NCI-H2227 treated with DMSO at 0.1 percent for 48 hours (cell line): ENCODE data around the gene ATOH7.
"Not testable (repeated sequence)": the region's sequence is repeated elsewhere in the genome, so short reads cannot be mapped to it uniquely, and the experiment has no call there.

Experiments
- DNase-seq: peaks from one replicate; lab custom pipeline; 2025; lab: John Stamatoyannopoulos, UW

ATOH7 gene

DNA sequence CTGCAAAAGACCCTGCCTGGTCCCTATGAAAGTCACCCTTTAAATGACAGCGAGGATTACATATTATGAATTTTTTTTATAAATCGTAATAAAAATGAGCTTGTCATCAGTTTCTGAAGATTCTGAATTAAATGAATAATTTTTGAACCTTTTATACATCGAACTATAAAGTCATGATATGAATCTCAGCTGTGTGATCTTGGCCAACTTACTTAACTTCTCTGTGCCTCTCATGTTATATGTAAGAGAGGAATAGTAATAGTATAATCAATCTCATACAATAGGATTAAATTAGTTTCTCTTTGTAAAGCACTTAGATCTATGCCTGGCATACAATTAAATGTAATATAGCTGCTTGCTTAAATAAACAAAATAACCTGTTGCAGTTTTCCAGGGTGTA lies 5.3 kb upstream of the ATOH7 start:
- no peak for DNase-seq

- DNase-seq: no peak
These were observed 3.7 kb upstream of the ATOH7 start for GRCh38 chr10:68235581-68235980.

- no peak for DNase-seq
These were observed 3.2 kb upstream of the ATOH7 start for GRCh38 chr10:68235111-68235510.

DNA sequence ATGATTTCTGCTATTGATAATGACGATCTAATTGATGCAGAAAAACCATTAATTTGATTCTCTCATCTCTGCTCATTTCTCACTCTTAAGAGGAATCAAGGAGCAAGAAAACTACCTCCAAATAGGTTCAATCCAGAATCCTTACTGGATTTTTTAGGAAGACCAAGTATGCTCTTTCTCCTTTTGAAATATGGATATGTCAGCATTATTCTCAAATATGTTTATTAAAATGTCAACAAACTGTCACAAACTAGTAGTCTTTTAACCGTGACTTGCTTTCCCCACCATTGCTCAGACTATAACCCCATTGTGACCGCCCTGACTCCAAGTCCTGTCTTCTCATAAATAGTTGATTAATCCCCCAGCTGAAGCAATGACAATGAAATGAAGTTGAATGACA lies 1.1 kb upstream of the ATOH7 start:
- DNase-seq: no peak

GRCh38 chr10:68231106-68231816 lies 652 bp downstream of the ATOH7 start:
- DNase-seq: peak; percentile 74

GRCh38 chr10:68230268-68230667 lies 1.6 kb downstream of the ATOH7 start:
- no peak for DNase-seq

DNA sequence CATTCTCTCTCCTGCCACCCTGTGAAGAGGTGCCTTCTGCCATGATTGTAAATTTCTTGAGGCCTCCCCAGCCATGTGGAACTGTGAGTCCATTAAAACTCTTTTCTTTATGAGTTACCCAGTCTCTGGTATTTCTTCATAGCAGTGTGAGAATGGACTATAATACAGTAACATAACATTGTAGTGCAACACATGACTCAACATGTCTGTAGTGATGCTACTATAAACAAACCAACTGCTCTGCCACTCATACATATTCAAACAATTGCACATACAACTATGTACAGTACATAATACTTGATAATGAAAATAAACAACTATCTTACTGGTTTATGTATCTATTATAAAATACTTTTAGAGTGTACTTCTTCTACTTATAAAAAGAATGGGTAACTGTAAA lies 7.1 kb downstream of the ATOH7 start:
- no peak for DNase-seq

- DNase-seq: no peak
These were observed 8.3 kb downstream of the ATOH7 start for GRCh38 chr10:68223535-68224165.

DNA sequence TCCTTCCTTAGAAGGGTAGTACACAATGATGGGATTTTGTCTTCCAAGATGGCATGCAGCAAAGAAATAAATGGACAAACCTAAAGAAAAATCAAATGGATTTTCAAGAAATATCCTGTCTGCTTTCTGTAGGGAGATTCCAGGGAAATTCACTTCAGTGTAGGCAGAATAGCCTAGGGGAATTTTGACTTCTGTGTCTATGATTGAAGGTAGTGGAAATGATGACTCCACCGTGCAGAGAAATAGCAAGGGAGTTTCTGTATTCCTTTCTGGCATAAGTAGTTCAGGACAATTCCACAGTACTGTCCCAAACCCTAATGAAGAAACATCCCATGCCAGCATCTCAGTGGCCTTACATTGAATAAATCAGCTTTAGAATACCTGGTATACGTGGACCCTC lies 9.5 kb downstream of the ATOH7 start:
- DNase-seq: no peak

DNA sequence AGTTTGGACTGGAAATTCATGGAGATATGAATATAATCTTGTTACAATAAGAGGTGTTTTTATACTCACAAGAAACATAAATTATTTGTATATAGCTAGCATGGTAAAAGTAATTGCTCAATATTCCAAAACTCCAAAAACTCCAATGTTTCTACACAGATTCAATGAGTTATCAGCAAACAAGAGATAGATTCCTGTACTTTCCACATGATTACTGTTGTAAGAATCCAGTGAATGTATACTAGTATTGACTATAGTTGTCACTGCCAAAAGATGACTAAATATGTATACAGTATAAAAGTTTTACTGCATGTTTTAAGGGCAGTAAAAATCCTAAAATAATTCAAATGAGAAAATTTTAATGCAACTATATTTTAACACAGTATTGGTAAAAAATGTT lies 10.7 kb downstream of the ATOH7 start:
- no peak for DNase-seq

- no peak for DNase-seq
These were observed 13.1 kb downstream of the ATOH7 start for GRCh38 chr10:68218786-68219185.

- DNase-seq: no peak
These were observed 19.1 kb downstream of the ATOH7 start for GRCh38 chr10:68212721-68213352.

GRCh38 chr10:68211669-68212068 lies 20.2 kb downstream of the ATOH7 start:
- DNase-seq: no peak

- DNase-seq: peak; percentile 23
These were observed 23.4 kb downstream of the ATOH7 start for GRCh38 chr10:68208424-68209042.

GRCh38 chr10:68202960-68203353 lies 29.0 kb downstream of the ATOH7 start:
- DNase-seq: no peak

- no peak for DNase-seq
These were observed 35.2 kb downstream of the ATOH7 start for GRCh38 chr10:68196701-68197100.

- DNase-seq: not testable (repeated sequence)
These were observed 36.1 kb downstream of the ATOH7 start for GRCh38 chr10:68195776-68196175.

- no peak for DNase-seq
These were observed 37.6 kb downstream of the ATOH7 start for GRCh38 chr10:68194290-68194689.

GRCh38 chr10:68192113-68192512 lies 39.8 kb downstream of the ATOH7 start:
- DNase-seq: no peak

DNA sequence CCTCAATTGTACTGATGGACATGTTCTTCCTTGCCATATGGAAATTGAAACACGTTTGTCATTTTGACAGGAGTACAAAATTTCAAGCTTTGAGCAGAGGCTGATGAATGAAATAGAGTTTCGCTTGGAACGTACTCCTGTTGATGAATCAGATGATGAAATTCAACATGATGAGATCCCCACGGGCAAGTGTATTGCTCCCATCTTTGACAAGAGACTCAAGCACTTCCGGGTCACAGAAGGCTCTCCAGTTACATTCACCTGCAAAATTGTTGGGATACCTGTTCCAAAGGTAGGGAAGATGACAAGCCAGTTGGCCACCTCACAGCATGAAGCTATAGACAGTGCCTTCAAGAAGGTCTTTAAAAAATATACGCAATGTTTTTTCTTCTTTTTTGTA lies 43.1 kb downstream of the ATOH7 start:
- DNase-seq: no peak

DNA sequence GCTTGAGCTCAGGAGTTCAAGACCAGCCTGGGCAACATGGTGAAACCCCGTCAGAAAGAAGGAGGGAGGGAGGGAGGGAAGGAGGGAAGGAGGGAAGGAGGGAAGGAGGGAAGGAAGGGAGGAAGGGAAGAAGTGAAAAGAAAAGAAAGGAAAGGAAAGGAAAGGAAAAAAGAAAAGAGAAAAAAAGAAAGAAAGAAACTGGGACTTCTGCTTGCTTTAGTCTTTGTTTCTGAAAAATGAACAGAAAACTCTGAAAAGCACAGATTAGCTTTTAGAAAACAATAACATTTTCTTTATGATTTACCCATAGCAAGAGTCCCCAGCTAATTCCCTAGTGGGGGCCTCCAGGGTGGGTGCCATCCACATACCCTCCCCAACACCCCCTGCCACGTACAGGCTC lies 46.8 kb downstream of the ATOH7 start:
- DNase-seq: no peak

DNA sequence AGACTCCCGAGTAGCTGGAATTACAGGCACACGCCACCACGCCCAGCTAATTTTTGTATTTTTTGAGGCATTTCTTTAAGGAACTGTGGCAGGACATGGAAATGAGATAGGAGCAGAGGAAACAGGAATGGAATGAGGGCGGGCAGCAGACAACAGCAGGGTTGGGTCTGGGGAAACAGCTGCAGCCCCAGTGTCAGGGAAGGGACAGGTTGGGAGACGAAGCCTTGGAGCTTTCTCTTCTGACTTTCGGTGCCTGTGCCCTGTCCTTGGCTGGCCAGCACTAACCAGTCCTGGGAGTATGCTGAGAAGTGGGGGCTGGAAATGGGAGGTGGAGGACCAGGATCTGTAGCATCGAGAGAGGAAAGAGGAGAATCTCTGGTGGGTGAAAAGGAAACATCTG lies 47.4 kb downstream of the ATOH7 start:
- DNase-seq: no peak
